WTC11 (cell line): Measurements from ENCODE around the gene PDSS2. TPM values are rescaled to one million over a fixed set of nuclear protein-coding genes. Genes with fewer than 3 reads are reported as not detected.

ENCODE experiments used
- ATAC-seq: fragments of 200-7000 bp; cut with Tn5 transposase; 2 replicates; pipeline ENCODE4 v1.10.0; 2021; ENCODE audit warnings: mild to moderate bottlenecking, moderate library complexity
- CTCF ChIA-PET: fragments of 300-600 bp; sonication (Branson Sonifier 250); formaldehyde crosslinking; loops from one replicate; lab custom pipeline; 2021; ENCODE audit warnings: antibody characterized with exemption; lab: Charles Lee
- POLR2A ChIA-PET: fragments of 350-600 bp; sonication (Branson Sonifier 250); formaldehyde crosslinking; loops from one replicate; lab custom pipeline; 2021; ENCODE audit warnings: antibody characterized with exemption; lab: Charles Lee
- DNase-seq: peaks from one replicate; pipeline ENCODE4 v3.0.0; 2021; ENCODE audit warnings: low spot score
- H3K27ac Mint-ChIP-seq: 2 replicates; pipeline ENCODE4 v1.8.0; 2021; ENCODE audit warnings: mixed read lengths
- H3K27me3 Mint-ChIP-seq: 2 replicates; pipeline ENCODE4 v1.8.0; 2021; ENCODE audit warnings: low read depth, mild to moderate bottlenecking, moderate library complexity, mixed read lengths
- H3K36me3 Mint-ChIP-seq: 2 replicates; pipeline ENCODE4 v1.8.0; 2021; ENCODE audit warnings: mixed read lengths
- H3K4me1 Mint-ChIP-seq: 2 replicates; pipeline ENCODE4 v1.8.0; 2022; ENCODE audit warnings: mixed read lengths
- H3K4me3 Mint-ChIP-seq: 2 replicates; pipeline ENCODE4 v1.8.0; 2021; ENCODE audit warnings: mild to moderate bottlenecking, moderate library complexity, mixed read lengths
- H3K9me3 Mint-ChIP-seq: 2 replicates; pipeline ENCODE4 v1.8.0; 2021; ENCODE audit warnings: mixed read lengths
- EMX1 ChIP-seq: fragments of 250-450 bp; sonication (Bioruptor Pico); IDR thresholded peaks from 2 replicates; pipeline ENCODE4 v1.8.0; 2021; ENCODE audit warnings: mild to moderate bottlenecking
- ETV6 ChIP-seq: sonication (generic); formaldehyde crosslinking; IDR thresholded peaks from 2 replicates; pipeline ENCODE4 v1.8.1; 2022; ENCODE audit warnings: mild to moderate bottlenecking, missing genetic modification reagents
- FOXP1 ChIP-seq: sonication (generic); formaldehyde crosslinking; IDR thresholded peaks from 2 replicates; pipeline ENCODE4 v1.8.0; 2022; ENCODE audit warnings: missing genetic modification reagents, mild to moderate bottlenecking, moderate library complexity, borderline replicate concordance
- GTF2I ChIP-seq: fragments of 250-450 bp; sonication (Bioruptor Pico); conservative IDR thresholded peaks from 2 replicates; pipeline ENCODE4 v1.4.0; 2021; ENCODE audit warnings: mild to moderate bottlenecking
- MYBL2 ChIP-seq: sonication (generic); formaldehyde crosslinking; IDR thresholded peaks from 2 replicates; pipeline ENCODE4 v1.8.1; 2023; ENCODE audit warnings: mild to moderate bottlenecking, moderate library complexity, missing genetic modification reagents
- NFATC4 ChIP-seq: fragments of 250-450 bp; sonication (Bioruptor Pico); IDR thresholded peaks from 2 replicates; pipeline ENCODE4 v1.9.0; 2021; ENCODE audit warnings: mild to moderate bottlenecking
- NFE2L1 ChIP-seq: sonication (generic); formaldehyde crosslinking; IDR thresholded peaks from 2 replicates; pipeline ENCODE4 v1.8.1; 2023; ENCODE audit warnings: missing genetic modification reagents
- NFYB ChIP-seq: sonication (generic); formaldehyde crosslinking; conservative IDR thresholded peaks from 2 replicates; pipeline ENCODE4 v1.8.0; 2022; ENCODE audit warnings: low read depth, missing genetic modification reagents
- OVOL2 ChIP-seq: fragments of 250-450 bp; sonication (Bioruptor Pico); IDR thresholded peaks from 2 replicates; pipeline ENCODE4 v1.9.0; 2021; ENCODE audit warnings: mild to moderate bottlenecking, borderline replicate concordance
- SOX15 ChIP-seq: fragments of 250-450 bp; sonication (Bioruptor Pico); IDR thresholded peaks from 2 replicates; pipeline ENCODE4 v1.9.0; 2021; ENCODE audit warnings: mild to moderate bottlenecking
- SP1 ChIP-seq: sonication (generic); formaldehyde crosslinking; conservative IDR thresholded peaks from 2 replicates; pipeline ENCODE4 v1.8.1; 2022; ENCODE audit warnings: missing genetic modification reagents
- ZNF317 ChIP-seq: sonication (generic); formaldehyde crosslinking; IDR thresholded peaks from 2 replicates; pipeline ENCODE4 v1.8.1; 2023; ENCODE audit warnings: low read depth, mild to moderate bottlenecking, moderate library complexity, missing genetic modification reagents, borderline replicate concordance
- total RNA-seq: library from RNA; stranded (reverse); gene quantifications from 3 replicates; pipeline ENCODE4 v1.2.3, GENCODE V29; 2021
- TF ChIP-seq, protein P1 (sequence below): sonication (generic); formaldehyde crosslinking; IDR thresholded peaks from 2 replicates; pipeline ENCODE4 v1.8.1; 2023; ENCODE audit warnings: mild to moderate bottlenecking, missing genetic modification reagents, moderate library complexity
- TF ChIP-seq, protein P2 (sequence below): fragments of 250-450 bp; sonication (Bioruptor Pico); IDR thresholded peaks from 2 replicates; pipeline ENCODE4 v1.9.0; 2021; ENCODE audit warnings: mild to moderate bottlenecking
- TF ChIP-seq, protein P3 (sequence below): sonication (generic); formaldehyde crosslinking; IDR thresholded peaks from 2 replicates; pipeline ENCODE4 v1.8.0; 2022; ENCODE audit warnings: mild to moderate bottlenecking, missing genetic modification reagents
- TF ChIP-seq, protein P4 (sequence below): sonication (generic); formaldehyde crosslinking; IDR thresholded peaks from 2 replicates; pipeline ENCODE4 v1.8.1; 2022; ENCODE audit warnings: mild to moderate bottlenecking, moderate library complexity, missing genetic modification reagents
- TF ChIP-seq, protein P5 (sequence below): sonication (generic); formaldehyde crosslinking; IDR thresholded peaks from 2 replicates; pipeline ENCODE4 v1.8.0; 2023; ENCODE audit warnings: missing genetic modification reagents
- TF ChIP-seq, protein P6 (sequence below): fragments of 250-450 bp; sonication (Bioruptor Pico); IDR thresholded peaks from 2 replicates; pipeline ENCODE4 v1.9.0; 2021; ENCODE audit warnings: moderate library complexity, mild to moderate bottlenecking, inconsistent platforms, borderline replicate concordance
- TF ChIP-seq, protein P7 (sequence below): sonication (generic); formaldehyde crosslinking; conservative IDR thresholded peaks from 2 replicates; pipeline ENCODE4 v1.8.1; 2023; ENCODE audit warnings: mild to moderate bottlenecking, low read depth, missing genetic modification reagents, moderate library complexity
- TF ChIP-seq, protein P8 (sequence below): sonication (generic); formaldehyde crosslinking; IDR thresholded peaks from 2 replicates; pipeline ENCODE4 v1.8.1; 2023; ENCODE audit warnings: mild to moderate bottlenecking, missing genetic modification reagents

PDSS2 gene
- total RNA-seq, 1 experiment from 2014 or later: 18.3 TPM

DNA sequence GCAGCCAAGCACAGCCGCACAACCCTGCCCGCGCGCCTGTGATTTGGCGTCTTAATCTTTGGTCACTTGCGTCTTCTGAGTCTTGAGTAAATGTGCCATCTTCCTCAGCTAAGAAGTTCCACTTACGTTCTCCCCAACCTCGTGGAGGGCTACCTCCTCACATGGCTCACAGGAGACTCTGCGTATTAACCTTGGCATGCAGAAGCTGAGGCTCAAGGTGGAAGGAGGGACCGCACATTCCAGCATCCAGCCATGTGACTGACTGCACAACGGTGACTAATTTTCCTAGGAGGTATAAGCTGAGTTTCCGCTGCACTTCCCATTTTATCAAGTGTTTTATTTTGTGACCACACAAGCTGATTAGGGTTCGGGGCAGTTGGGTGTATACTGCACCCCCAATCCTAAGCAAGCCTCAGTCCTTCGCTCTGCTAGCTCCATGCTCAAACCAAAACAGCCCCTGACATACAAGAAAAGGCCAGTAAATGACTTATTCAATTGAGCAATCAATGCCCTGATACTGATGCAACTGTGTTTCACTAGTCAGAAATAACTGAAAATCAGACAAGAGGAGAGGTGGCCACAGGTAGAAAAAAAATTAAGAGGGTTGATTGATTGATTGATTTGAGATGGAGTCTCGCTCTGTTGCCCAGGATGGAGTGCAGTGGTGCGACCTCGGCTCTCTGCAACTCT is 351.0 kb downstream of the PDSS2 start:
- no peak for TF ChIP-seq ZNF317 (CRISPR knock-in tag)
- TF ChIP-seq, protein P1, sequence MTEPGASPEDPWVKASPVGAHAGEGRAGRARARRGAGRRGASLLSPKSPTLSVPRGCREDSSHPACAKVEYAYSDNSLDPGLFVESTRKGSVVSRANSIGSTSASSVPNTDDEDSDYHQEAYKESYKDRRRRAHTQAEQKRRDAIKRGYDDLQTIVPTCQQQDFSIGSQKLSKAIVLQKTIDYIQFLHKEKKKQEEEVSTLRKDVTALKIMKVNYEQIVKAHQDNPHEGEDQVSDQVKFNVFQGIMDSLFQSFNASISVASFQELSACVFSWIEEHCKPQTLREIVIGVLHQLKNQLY (CRISPR knock-in tag): no peak
- no peak for TF ChIP-seq FOXP1 (CRISPR knock-in tag)
- TF ChIP-seq, protein P2, sequence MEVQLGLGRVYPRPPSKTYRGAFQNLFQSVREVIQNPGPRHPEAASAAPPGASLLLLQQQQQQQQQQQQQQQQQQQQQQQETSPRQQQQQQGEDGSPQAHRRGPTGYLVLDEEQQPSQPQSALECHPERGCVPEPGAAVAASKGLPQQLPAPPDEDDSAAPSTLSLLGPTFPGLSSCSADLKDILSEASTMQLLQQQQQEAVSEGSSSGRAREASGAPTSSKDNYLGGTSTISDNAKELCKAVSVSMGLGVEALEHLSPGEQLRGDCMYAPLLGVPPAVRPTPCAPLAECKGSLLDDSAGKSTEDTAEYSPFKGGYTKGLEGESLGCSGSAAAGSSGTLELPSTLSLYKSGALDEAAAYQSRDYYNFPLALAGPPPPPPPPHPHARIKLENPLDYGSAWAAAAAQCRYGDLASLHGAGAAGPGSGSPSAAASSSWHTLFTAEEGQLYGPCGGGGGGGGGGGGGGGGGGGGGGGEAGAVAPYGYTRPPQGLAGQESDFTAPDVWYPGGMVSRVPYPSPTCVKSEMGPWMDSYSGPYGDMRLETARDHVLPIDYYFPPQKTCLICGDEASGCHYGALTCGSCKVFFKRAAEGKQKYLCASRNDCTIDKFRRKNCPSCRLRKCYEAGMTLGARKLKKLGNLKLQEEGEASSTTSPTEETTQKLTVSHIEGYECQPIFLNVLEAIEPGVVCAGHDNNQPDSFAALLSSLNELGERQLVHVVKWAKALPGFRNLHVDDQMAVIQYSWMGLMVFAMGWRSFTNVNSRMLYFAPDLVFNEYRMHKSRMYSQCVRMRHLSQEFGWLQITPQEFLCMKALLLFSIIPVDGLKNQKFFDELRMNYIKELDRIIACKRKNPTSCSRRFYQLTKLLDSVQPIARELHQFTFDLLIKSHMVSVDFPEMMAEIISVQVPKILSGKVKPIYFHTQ: no peak
- no peak for TF ChIP-seq ETV6 (CRISPR knock-in tag)
- TF ChIP-seq SOX15 (CRISPR knock-in tag): no peak
- TF ChIP-seq, protein P3, sequence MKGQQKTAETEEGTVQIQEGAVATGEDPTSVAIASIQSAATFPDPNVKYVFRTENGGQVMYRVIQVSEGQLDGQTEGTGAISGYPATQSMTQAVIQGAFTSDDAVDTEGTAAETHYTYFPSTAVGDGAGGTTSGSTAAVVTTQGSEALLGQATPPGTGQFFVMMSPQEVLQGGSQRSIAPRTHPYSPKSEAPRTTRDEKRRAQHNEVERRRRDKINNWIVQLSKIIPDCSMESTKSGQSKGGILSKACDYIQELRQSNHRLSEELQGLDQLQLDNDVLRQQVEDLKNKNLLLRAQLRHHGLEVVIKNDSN (CRISPR knock-in tag): no peak
- TF ChIP-seq NFYB (CRISPR knock-in tag): no peak
- TF ChIP-seq EMX1 (CRISPR knock-in tag): no peak
- TF ChIP-seq, protein P4, sequence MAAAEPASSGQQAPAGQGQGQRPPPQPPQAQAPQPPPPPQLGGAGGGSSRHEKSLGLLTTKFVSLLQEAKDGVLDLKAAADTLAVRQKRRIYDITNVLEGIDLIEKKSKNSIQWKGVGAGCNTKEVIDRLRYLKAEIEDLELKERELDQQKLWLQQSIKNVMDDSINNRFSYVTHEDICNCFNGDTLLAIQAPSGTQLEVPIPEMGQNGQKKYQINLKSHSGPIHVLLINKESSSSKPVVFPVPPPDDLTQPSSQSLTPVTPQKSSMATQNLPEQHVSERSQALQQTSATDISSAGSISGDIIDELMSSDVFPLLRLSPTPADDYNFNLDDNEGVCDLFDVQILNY (CRISPR knock-in tag): no peak
- no peak for TF ChIP-seq SP1 (CRISPR knock-in tag)
- TF ChIP-seq, protein P5, sequence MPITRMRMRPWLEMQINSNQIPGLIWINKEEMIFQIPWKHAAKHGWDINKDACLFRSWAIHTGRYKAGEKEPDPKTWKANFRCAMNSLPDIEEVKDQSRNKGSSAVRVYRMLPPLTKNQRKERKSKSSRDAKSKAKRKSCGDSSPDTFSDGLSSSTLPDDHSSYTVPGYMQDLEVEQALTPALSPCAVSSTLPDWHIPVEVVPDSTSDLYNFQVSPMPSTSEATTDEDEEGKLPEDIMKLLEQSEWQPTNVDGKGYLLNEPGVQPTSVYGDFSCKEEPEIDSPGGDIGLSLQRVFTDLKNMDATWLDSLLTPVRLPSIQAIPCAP (CRISPR knock-in tag): no peak
- TF ChIP-seq, protein P6, sequence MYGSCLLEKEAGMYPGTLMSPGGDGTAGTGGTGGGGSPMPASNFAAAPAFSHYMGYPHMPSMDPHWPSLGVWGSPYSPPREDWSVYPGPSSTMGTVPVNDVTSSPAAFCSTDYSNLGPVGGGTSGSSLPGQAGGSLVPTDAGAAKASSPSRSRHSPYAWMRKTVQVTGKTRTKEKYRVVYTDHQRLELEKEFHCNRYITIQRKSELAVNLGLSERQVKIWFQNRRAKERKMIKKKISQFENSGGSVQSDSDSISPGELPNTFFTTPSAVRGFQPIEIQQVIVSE (CRISPR knock-in tag): no peak
- TF ChIP-seq OVOL2: no peak
- ChIA-PET CTCF (no interaction called here), POLR2A (interaction anchor here (0.5 to 0.6 kb wide), 3 partner anchors 36 to 551 kb away, joined by 3 to 5 read pairs (median 3); no protein-coding TSS in a partner anchor)
- DNase-seq (no peak), ATAC-seq (no peak)
- Mint-ChIP-seq H3K4me1 (peaks cover 48% of the 10 kb centered on the region), H3K4me3 (no peak overlapping the region), H3K27me3 (no peaks in the 10 kb centered on the region), H3K9me3 (no peaks in the 10 kb centered on the region), H3K27ac (peak overlapping the region; percentile 79), H3K36me3 (peaks cover 10% of the 10 kb centered on the region; the same call in 1 of the 2 replicates)

DNA sequence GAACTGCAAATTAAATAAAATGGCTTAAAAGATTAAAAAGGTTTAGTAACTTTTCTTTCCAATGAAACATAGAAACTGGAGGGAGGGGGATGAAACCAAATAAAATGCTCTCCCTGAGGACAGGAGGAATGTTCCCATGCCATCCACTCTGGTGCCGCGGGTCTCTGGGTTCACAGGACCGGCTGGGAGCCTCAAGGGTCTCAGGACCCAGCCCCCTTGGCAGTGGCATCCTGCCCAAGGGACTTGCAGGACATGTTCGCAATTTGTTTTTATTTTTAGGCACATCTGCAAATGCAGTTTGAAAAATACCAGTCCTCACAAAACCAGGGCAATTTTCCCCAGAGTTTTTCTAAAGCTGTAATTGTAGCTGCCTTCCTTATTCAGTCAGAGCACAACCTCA is 351.6 kb downstream of the PDSS2 start:
- peak overlapping the region; percentile 79 for H3K27ac Mint-ChIP-seq
- H3K36me3 Mint-ChIP-seq: peaks cover 10% of the 10 kb centered on the region; the same call in 1 of the 2 replicates
- ATAC-seq: no peak
- no peak for DNase-seq
- CTCF ChIA-PET: no interaction called here
- peaks cover 50% of the 10 kb centered on the region for H3K4me1 Mint-ChIP-seq
- POLR2A ChIA-PET: interaction anchor here (0.5 to 0.6 kb wide), 2 partner anchors 48 to 166 kb away, joined by 3 to 4 read pairs; no protein-coding TSS in a partner anchor
- no peak overlapping the region for H3K4me3 Mint-ChIP-seq
- H3K27me3 Mint-ChIP-seq: no peaks in the 10 kb centered on the region
- no peaks in the 10 kb centered on the region for H3K9me3 Mint-ChIP-seq
- TF ChIP-seq GTF2I (CRISPR knock-in tag) (no peak), NFE2L1 (CRISPR knock-in tag) (no peak), MYBL2 (CRISPR knock-in tag) (no peak), NFATC4 (CRISPR knock-in tag) (no peak)
- TF ChIP-seq, protein P7, sequence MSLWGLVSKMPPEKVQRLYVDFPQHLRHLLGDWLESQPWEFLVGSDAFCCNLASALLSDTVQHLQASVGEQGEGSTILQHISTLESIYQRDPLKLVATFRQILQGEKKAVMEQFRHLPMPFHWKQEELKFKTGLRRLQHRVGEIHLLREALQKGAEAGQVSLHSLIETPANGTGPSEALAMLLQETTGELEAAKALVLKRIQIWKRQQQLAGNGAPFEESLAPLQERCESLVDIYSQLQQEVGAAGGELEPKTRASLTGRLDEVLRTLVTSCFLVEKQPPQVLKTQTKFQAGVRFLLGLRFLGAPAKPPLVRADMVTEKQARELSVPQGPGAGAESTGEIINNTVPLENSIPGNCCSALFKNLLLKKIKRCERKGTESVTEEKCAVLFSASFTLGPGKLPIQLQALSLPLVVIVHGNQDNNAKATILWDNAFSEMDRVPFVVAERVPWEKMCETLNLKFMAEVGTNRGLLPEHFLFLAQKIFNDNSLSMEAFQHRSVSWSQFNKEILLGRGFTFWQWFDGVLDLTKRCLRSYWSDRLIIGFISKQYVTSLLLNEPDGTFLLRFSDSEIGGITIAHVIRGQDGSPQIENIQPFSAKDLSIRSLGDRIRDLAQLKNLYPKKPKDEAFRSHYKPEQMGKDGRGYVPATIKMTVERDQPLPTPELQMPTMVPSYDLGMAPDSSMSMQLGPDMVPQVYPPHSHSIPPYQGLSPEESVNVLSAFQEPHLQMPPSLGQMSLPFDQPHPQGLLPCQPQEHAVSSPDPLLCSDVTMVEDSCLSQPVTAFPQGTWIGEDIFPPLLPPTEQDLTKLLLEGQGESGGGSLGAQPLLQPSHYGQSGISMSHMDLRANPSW (CRISPR knock-in tag): no peak
- TF ChIP-seq, protein P8, sequence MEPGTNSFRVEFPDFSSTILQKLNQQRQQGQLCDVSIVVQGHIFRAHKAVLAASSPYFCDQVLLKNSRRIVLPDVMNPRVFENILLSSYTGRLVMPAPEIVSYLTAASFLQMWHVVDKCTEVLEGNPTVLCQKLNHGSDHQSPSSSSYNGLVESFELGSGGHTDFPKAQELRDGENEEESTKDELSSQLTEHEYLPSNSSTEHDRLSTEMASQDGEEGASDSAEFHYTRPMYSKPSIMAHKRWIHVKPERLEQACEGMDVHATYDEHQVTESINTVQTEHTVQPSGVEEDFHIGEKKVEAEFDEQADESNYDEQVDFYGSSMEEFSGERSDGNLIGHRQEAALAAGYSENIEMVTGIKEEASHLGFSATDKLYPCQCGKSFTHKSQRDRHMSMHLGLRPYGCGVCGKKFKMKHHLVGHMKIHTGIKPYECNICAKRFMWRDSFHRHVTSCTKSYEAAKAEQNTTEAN: no peak
